Rectal smooth muscle tissue (tissue), 1 donor: ENCODE data around the gene TRAPPC6A.

ENCODE experiments used
- H3K27ac ChIP-seq: one replicate; pipeline ENCODE4 v1.7.0; 2013; ENCODE audit warnings: low read depth, low read length, inconsistent platforms
- H3K27me3 ChIP-seq: one replicate; pipeline ENCODE4 v1.7.0; 2013; ENCODE audit warnings: low read length; ENCODE audit not compliant: control insufficient read depth, insufficient read depth
- H3K36me3 ChIP-seq: one replicate; pipeline ENCODE4 v1.7.0; 2013; ENCODE audit warnings: low read length; ENCODE audit not compliant: control insufficient read depth, insufficient read depth
- H3K4me1 ChIP-seq: one replicate; pipeline ENCODE4 v1.7.0; 2013; ENCODE audit warnings: low read length; ENCODE audit not compliant: control insufficient read depth, insufficient read depth
- H3K4me3 ChIP-seq: one replicate; pipeline ENCODE4 v1.7.0; 2013; ENCODE audit warnings: low read length
- H3K9ac ChIP-seq: one replicate; pipeline ENCODE4 v1.7.0; 2013; ENCODE audit warnings: low read length

Gene TRAPPC6A

GRCh38 chr19:45114116-45114515 lies 63.9 kb downstream of the TRAPPC6A start:
- H3K27ac ChIP-seq: no peak overlapping the region

GRCh38 chr19:45113628-45114027 lies 64.4 kb downstream of the TRAPPC6A start:
- H3K27me3 ChIP-seq: no peaks in the 10 kb centered on the region
- H3K36me3 ChIP-seq: no peaks in the 10 kb centered on the region
- H3K4me3 ChIP-seq: no peak overlapping the region
- H3K4me1 ChIP-seq: peaks cover 3% of the 10 kb centered on the region
- H3K27ac ChIP-seq: no peak overlapping the region
- no peak overlapping the region for H3K9ac ChIP-seq

More at GRCh38 chr19:45114116-45114515, 63.9 kb downstream of the TRAPPC6A start:
- no peak overlapping the region for H3K4me3 ChIP-seq
- no peaks in the 10 kb centered on the region for H3K27me3 ChIP-seq
- no peaks in the 10 kb centered on the region for H3K36me3 ChIP-seq
- H3K9ac ChIP-seq: no peak overlapping the region
- peaks cover 3% of the 10 kb centered on the region for H3K4me1 ChIP-seq
